Upper lobe of left lung (tissue), 4 donors: ENCODE measurements around the gene PKN2.

Experiments used
- CTCF ChIP-seq, 6 experiments: fragments of 450-650 bp in 4 of 6; fragments of 200-600 bp in 2 of 6; sonication (generic) in 2 of 6; IDR thresholded peaks; one replicate each; pipeline ENCODE4 v1.5.1; 2016 to 2019; ENCODE audit warnings: antibody characterized with exemption in 6 of 6
- EP300 ChIP-seq, 4 donors: sonication (generic); formaldehyde crosslinking; IDR thresholded peaks; one replicate each; pipeline ENCODE4 v1.5.1; 2017; ENCODE audit warnings: antibody characterized with exemption in 4 of 4, control low read depth in 2 of 4
- POLR2A ChIP-seq, 4 donors: fragments of 450-650 bp; IDR thresholded peaks; one replicate each; pipeline ENCODE4 v1.5.1; 2016 to 2017; ENCODE audit warnings: antibody characterized with exemption in 4 of 4, mild to moderate bottlenecking in 2 of 4
- POLR2AphosphoS5 ChIP-seq, 2 donors: sonication (generic); formaldehyde crosslinking; IDR thresholded peaks; one replicate each; pipeline ENCODE4 v1.5.1; 2017; ENCODE audit warnings: antibody characterized with exemption in 2 of 2

DNA sequence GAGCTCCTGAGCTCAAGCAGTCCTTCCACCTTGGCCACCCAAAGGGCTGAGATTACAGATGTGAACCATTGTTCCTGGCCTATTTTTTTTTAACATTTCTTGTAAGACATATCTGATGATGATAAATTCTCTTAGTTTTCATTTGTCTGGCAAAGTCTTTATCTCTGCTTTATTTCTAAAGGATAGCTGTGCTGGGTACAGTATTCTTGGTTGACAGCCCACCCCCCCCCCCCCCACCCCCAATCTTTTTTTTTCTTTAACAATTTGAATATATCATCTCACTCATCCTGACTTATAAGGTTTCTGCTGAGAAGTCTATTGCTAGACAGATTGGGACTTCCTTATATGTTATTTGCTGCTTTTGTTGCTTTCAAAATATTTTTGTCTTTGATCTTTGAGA, 51.3 kb downstream of the PKN2 start:
- TF ChIP-seq POLR2A (IDR thresholded peaks at IDR 0.05) (no peak), CTCF (IDR thresholded peaks at IDR 0.05) (no peak), POLR2AphosphoS5 (IDR thresholded peaks at IDR 0.05) (no peak), EP300 (IDR thresholded peaks at IDR 0.05) (no peak)
